ENCODE data around the gene SLC6A18.
"Not testable (repeated sequence)": the region's sequence is repeated elsewhere in the genome, so short reads cannot be mapped to it uniquely, and the experiment has no call there.

Gene SLC6A18

DNA sequence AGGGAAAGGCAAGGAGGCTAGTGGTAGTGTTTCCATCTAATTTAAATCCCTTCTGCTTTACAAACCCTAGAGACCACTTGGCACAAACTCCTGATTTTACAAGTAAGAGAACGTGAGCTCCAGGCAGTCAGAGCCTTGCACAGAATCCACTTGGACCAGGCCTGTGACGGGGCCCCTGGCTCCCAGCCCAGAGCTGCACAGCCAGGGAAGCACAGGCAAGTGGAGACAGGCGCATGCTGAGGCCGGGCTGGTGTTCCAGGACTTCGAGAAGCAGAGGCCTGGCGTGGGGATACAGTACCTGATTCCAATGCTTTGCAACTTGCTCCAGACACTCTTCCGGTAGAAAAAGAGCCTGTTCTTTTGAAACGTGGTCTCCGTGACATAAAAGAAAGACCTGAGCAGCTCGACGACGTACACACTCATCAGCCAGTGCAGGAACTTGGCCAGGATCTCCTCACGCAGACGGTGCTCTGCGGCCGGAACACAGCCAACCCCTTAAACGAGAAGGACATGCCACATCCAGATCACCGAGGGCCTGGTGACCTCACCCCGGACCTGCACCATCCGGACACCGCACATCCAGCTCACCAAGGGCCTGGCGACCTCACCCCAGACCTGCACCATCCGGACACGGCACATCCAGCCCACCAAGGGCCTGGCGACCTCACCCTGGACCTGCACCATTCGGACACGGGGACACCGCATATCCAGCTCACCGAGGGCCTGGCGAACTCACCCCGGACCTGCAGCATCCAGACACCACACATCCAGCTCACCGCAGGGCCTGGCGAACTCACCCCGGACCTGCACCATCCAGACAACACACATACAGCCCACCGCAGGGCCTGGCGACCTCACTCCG lies 57.2 kb downstream of the SLC6A18 start:
- Histone ChIP-seq H3K27me3 (ENCODE audit: insufficient read depth, low read length, poor library complexity) (no peaks in the 10 kb centered on the region), H3K9ac (ENCODE audit: low read length) (no peak overlapping the region), H3K4me1 (ENCODE audit: control insufficient read depth, low read depth, low read length) (no peaks in the 10 kb centered on the region), H3K79me1 (ENCODE audit: low read length) (no peaks in the 10 kb centered on the region), H3K4me2 (ENCODE audit: low read length) (no peak overlapping the region), H3K79me2 (ENCODE audit: control insufficient read depth, insufficient read depth, low read length) (peaks cover 5% of the 10 kb centered on the region), H3K23ac (ENCODE audit: low read length) (no peak overlapping the region), H2BK120ac (ENCODE audit: low read depth, low read length) (no peak overlapping the region), H3K4ac (ENCODE audit: low read depth, low read length) (no peak overlapping the region), H2AK5ac (ENCODE audit: low read length) (no peak overlapping the region), H3K36me3 (ENCODE audit: control insufficient read depth, insufficient read depth, low read length) (peaks cover 1% of the 10 kb centered on the region), H2BK15ac (replicated peaks; ENCODE audit: low read depth) (no peak overlapping the region), H3K27ac (ENCODE audit: low read depth, low read length) (no peak overlapping the region), H3K18ac (ENCODE audit: low read length) (no peak overlapping the region), H3K4me3 (ENCODE audit: low read length) (no peak overlapping the region), H4K5ac (ENCODE audit: low read length) (no peak overlapping the region), H4K8ac (ENCODE audit: low read depth, low read length) (no peak overlapping the region), H3K56ac (ENCODE audit: low read length) (no peak overlapping the region), H2BK5ac (ENCODE audit: low read length) (no peak overlapping the region)
- no CpG with 5 or more reads among the region's 37 CpGs for WGBS (ENCODE audit: extremely low coverage, insufficient coverage, low lambda C conversion rate)
- DNase-seq: no peak

DNA sequence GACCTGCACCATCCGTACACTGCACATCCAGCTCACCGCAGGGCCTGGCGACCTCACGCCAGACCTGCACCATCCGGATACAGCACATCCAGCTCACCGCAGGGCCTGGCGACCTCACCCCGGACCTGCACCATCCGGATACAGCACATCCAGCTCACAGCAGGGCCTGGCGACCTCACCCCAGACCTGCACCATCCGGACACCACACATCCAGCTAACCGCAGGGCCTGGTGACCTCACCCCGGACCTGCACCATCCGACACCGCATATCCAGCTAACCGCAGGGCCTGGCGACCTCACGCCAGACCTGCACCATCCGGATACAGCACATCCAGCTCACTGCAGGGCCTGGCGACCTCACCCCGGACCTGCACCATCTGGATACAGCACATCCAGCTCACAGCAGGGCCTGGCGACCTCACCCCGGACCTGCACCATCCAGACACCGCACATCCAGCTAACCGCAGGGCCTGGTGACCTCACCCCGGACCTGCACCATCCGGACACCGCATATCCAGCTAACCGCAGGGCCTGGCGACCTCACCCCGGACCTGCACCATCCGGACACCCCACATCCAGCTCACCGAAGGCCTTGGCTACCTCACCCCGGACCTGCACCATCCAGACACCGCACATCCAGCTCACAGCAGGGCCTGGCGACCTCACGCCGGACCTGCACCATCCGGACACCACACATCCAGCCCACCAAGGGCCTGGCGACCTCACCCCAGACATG lies 58.0 kb downstream of the SLC6A18 start:
- H3K27ac ChIP-seq (ENCODE audit: low read depth, low read length); H3K27me3 ChIP-seq (ENCODE audit: insufficient read depth, low read length, poor library complexity); H2BK15ac ChIP-seq (replicated peaks; ENCODE audit: low read depth); H3K56ac ChIP-seq (ENCODE audit: low read length); H3K4me2 ChIP-seq (ENCODE audit: low read length); H4K8ac ChIP-seq (ENCODE audit: low read depth, low read length); H3K36me3 ChIP-seq (ENCODE audit: control insufficient read depth, insufficient read depth, low read length); H2AK5ac ChIP-seq (ENCODE audit: low read length); H2BK120ac ChIP-seq (ENCODE audit: low read depth, low read length); H3K4ac ChIP-seq (ENCODE audit: low read depth, low read length); H3K4me3 ChIP-seq (ENCODE audit: low read length); H3K9ac ChIP-seq (ENCODE audit: low read length); DNase-seq; H3K18ac ChIP-seq (ENCODE audit: low read length); H2BK5ac ChIP-seq (ENCODE audit: low read length); H4K5ac ChIP-seq (ENCODE audit: low read length); H3K79me1 ChIP-seq (ENCODE audit: low read length); H3K79me2 ChIP-seq (ENCODE audit: control insufficient read depth, insufficient read depth, low read length); H3K23ac ChIP-seq (ENCODE audit: low read length); H3K4me1 ChIP-seq (ENCODE audit: control insufficient read depth, low read depth, low read length): not testable (repeated sequence)
- no CpG with 5 or more reads among the region's 40 CpGs for WGBS (ENCODE audit: extremely low coverage, insufficient coverage, low lambda C conversion rate)

GRCh38 chr5:1283729-1284041 lies 58.5 kb downstream of the SLC6A18 start:
- not testable (repeated sequence) for H3K18ac ChIP-seq (ENCODE audit: low read length); H2BK15ac ChIP-seq (replicated peaks; ENCODE audit: low read depth); H2BK5ac ChIP-seq (ENCODE audit: low read length); H3K36me3 ChIP-seq (ENCODE audit: control insufficient read depth, insufficient read depth, low read length); H3K27ac ChIP-seq (ENCODE audit: low read depth, low read length); H3K27me3 ChIP-seq (ENCODE audit: insufficient read depth, low read length, poor library complexity); H4K8ac ChIP-seq (ENCODE audit: low read depth, low read length); H3K9ac ChIP-seq (ENCODE audit: low read length); H3K56ac ChIP-seq (ENCODE audit: low read length); H4K5ac ChIP-seq (ENCODE audit: low read length); H3K4me2 ChIP-seq (ENCODE audit: low read length); H2BK120ac ChIP-seq (ENCODE audit: low read depth, low read length); DNase-seq; H3K79me1 ChIP-seq (ENCODE audit: low read length); H3K23ac ChIP-seq (ENCODE audit: low read length); H3K79me2 ChIP-seq (ENCODE audit: control insufficient read depth, insufficient read depth, low read length); H3K4me1 ChIP-seq (ENCODE audit: control insufficient read depth, low read depth, low read length); H3K4me3 ChIP-seq (ENCODE audit: low read length); H2AK5ac ChIP-seq (ENCODE audit: low read length); H3K4ac ChIP-seq (ENCODE audit: low read depth, low read length)
- WGBS (ENCODE audit: extremely low coverage, insufficient coverage, low lambda C conversion rate): no CpG with 5 or more reads among the region's 16 CpGs

- H3K27ac ChIP-seq (ENCODE audit: low read depth, low read length); H3K23ac ChIP-seq (ENCODE audit: low read length); H2BK120ac ChIP-seq (ENCODE audit: low read depth, low read length); H3K4me1 ChIP-seq (ENCODE audit: control insufficient read depth, low read depth, low read length); H3K4ac ChIP-seq (ENCODE audit: low read depth, low read length); H3K9ac ChIP-seq (ENCODE audit: low read length); H2BK5ac ChIP-seq (ENCODE audit: low read length); H3K4me2 ChIP-seq (ENCODE audit: low read length); DNase-seq; H2BK15ac ChIP-seq (replicated peaks; ENCODE audit: low read depth); H3K79me2 ChIP-seq (ENCODE audit: control insufficient read depth, insufficient read depth, low read length); H3K18ac ChIP-seq (ENCODE audit: low read length); H3K56ac ChIP-seq (ENCODE audit: low read length); H3K27me3 ChIP-seq (ENCODE audit: insufficient read depth, low read length, poor library complexity); H2AK5ac ChIP-seq (ENCODE audit: low read length); H3K79me1 ChIP-seq (ENCODE audit: low read length); H3K4me3 ChIP-seq (ENCODE audit: low read length); H3K36me3 ChIP-seq (ENCODE audit: control insufficient read depth, insufficient read depth, low read length); H4K5ac ChIP-seq (ENCODE audit: low read length); H4K8ac ChIP-seq (ENCODE audit: low read depth, low read length): not testable (repeated sequence)
- WGBS (ENCODE audit: extremely low coverage, insufficient coverage, low lambda C conversion rate): no CpG with 5 or more reads among the region's 27 CpGs
These were observed 59.3 kb downstream of the SLC6A18 start for GRCh38 chr5:1284336-1284970.

GRCh38 chr5:1285141-1285540 lies 60.0 kb downstream of the SLC6A18 start:
- Histone ChIP-seq H3K36me3 (ENCODE audit: control insufficient read depth, insufficient read depth, low read length) (no peaks in the 10 kb centered on the region), H3K79me2 (ENCODE audit: control insufficient read depth, insufficient read depth, low read length) (peaks cover 5% of the 10 kb centered on the region), H3K4ac (ENCODE audit: low read depth, low read length) (no peak overlapping the region), H3K4me3 (ENCODE audit: low read length) (no peak overlapping the region), H3K18ac (ENCODE audit: low read length) (no peak overlapping the region), H3K56ac (ENCODE audit: low read length) (no peak overlapping the region), H3K27me3 (ENCODE audit: insufficient read depth, low read length, poor library complexity) (no peaks in the 10 kb centered on the region), H2AK5ac (ENCODE audit: low read length) (no peak overlapping the region), H3K4me1 (ENCODE audit: control insufficient read depth, low read depth, low read length) (no peaks in the 10 kb centered on the region), H4K8ac (ENCODE audit: low read depth, low read length) (no peak overlapping the region), H2BK120ac (ENCODE audit: low read depth, low read length) (no peak overlapping the region), H3K4me2 (ENCODE audit: low read length) (no peak overlapping the region), H2BK15ac (replicated peaks; ENCODE audit: low read depth) (no peak overlapping the region), H3K79me1 (ENCODE audit: low read length) (no peaks in the 10 kb centered on the region), H3K23ac (ENCODE audit: low read length) (no peak overlapping the region), H2BK5ac (ENCODE audit: low read length) (no peak overlapping the region), H4K5ac (ENCODE audit: low read length) (no peak overlapping the region), H3K27ac (ENCODE audit: low read depth, low read length) (no peak overlapping the region), H3K9ac (ENCODE audit: low read length) (no peak overlapping the region)
- DNase-seq: no peak
- WGBS (ENCODE audit: extremely low coverage, insufficient coverage, low lambda C conversion rate): no CpG with 5 or more reads among the region's 12 CpGs
